ENCODE measurements around the gene COA6.

COA6 gene, protein sequence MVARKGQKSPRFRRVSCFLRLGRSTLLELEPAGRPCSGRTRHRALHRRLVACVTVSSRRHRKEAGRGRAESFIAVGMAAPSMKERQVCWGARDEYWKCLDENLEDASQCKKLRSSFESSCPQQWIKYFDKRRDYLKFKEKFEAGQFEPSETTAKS

DNA sequence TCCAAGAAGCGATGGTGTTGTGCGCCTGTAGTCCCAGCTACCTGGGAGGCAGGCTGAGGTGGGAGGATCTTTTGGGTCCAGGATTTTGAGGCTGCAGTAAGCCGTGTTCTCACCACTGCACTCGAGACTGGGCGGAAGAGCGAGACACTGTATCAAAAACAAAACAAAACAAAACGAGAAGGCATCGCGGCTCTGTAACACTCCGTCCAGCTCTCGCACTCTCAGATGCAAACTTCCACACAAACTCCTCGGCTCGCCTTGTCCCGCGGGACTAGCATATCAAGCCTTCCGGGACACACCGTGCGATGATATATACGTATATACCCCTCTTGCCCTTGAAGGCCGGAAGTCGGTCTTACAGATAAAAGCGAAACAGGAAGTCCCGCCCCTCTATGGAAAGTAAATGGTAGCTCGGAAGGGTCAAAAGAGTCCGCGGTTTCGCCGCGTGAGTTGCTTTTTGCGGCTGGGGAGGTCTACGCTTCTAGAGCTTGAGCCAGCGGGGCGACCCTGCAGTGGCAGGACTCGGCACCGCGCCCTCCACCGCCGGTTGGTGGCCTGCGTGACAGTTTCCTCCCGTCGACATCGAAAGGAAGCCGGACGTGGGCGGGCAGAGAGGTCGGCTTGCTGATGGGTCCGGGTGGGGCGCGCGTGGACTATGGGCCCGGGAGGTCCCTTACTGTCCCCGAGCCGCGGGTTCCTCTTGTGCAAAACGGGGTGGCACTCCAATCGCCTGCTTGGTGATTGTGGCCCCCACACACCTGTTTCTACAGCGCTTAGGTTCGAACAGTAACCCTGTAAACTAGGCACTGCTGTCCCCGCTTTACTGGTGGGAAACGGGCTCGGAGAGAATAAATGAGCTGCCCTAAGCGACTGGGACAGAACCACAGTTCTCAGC, at the start of gene COA6:
COA6 (plus strand) TSS at position 393 of the 895 bp plus-strand sequence; CDS start at position 404, 11 bp downstream.
- TF ChIP-seq, protein P1, sequence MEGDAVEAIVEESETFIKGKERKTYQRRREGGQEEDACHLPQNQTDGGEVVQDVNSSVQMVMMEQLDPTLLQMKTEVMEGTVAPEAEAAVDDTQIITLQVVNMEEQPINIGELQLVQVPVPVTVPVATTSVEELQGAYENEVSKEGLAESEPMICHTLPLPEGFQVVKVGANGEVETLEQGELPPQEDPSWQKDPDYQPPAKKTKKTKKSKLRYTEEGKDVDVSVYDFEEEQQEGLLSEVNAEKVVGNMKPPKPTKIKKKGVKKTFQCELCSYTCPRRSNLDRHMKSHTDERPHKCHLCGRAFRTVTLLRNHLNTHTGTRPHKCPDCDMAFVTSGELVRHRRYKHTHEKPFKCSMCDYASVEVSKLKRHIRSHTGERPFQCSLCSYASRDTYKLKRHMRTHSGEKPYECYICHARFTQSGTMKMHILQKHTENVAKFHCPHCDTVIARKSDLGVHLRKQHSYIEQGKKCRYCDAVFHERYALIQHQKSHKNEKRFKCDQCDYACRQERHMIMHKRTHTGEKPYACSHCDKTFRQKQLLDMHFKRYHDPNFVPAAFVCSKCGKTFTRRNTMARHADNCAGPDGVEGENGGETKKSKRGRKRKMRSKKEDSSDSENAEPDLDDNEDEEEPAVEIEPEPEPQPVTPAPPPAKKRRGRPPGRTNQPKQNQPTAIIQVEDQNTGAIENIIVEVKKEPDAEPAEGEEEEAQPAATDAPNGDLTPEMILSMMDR (IDR thresholded peaks at IDR 0.05; ENCODE audit: insufficient read depth, missing control alignments): no peak
- FAIRE-seq: peak; percentile 81
- peak; percentile 79 for DNase-seq (ENCODE audit: insufficient read length, low spot score)

DNA sequence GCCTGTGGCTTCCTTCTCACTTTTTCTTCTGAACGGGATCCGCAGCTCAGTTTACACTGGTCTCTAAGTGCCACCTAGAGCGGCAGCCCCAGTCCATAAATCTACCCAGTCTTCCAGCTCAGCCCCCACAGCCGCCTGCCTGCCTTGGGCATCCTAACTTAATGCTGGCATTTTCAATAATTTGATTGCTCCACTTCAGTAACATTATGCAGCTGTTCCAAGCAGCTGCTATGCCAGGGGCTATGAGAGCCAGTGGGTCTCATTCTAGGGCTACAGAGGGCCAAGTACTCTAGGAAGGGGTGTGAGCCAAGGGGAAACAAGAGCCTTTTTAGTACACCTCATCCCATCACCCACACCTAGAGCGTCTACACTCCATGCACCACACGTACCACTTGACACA, 48.4 kb upstream of the COA6 start:
- TF ChIP-seq, protein P1 (IDR thresholded peaks at IDR 0.05; ENCODE audit: insufficient read depth, missing control alignments): no peak
- FAIRE-seq (no peak), DNase-seq (ENCODE audit: insufficient read length, low spot score) (no peak)

DNA sequence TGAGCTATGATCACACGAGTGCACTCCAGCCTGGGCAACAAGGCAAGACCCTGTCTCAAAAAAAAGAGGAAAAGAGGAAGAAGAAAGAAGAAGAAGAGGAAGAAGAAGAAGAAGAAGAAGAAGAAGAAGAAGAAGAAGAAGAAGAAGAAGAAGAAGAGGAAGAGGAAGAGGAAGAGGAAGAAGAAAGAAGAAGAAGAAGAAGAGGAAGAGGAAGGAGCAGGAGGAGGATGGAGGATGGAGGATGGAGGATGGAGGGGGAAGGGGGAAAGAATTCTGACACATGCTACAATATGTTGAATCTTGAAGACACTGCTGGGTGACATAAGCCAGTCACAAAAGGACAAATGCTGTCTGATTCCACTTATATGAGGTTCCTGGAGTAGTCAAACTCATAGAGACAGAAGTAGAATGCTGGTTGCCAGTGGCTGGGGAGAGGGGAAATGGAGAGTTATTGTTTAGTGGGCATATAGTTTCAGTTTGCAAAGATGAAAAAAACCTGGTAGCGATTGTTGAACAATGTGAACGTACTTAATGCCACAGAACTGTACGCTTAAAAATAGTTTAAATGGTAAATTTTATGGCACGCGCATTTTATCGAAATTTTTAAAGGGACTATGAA, 47.3 kb upstream of the COA6 start:
- TF ChIP-seq, protein P1 (IDR thresholded peaks at IDR 0.05; ENCODE audit: insufficient read depth, missing control alignments): no peak
- DNase-seq (ENCODE audit: insufficient read length, low spot score) (no peak), FAIRE-seq (no peak)

DNA sequence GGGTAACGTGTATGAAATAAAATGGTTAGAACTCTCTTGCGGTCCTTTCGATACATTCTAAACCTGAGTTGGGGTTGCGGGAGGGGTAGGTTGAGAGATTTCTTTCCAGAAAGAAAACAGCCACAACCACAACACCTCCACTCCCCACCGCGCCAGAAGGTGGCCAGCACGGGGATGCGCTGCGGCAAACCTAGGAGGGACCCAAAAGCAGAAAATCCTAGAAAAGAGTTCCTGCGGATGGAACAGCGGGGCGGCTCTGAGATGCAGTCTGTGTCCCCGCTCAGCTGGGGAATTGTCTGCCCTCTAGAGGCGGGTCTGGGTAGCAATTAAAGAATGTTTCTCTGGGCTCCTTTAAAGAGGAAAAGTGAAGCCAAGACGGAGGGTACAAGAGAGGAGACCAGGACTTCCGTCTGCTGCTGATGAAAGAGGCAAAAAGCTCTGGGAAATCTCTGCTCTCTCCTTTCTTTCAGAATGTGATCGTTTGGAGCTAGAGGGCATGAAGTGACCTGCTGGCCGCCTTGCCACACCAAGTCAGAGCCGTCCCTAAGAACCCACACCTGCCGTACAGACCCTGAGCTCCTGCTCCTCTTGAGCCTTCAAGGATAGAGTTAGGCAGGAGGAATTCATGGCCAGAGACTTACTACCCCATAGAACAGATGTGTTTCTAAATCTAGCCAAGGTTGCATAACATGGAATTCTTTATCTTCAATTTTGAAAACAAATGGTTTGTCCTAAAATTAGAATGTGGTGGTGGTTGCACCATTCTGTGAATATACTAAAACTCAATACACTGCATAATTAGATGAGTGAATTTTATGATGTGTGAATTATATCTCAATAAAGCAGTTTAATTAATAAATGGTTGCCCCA, 46.5 kb upstream of the COA6 start:
- DNase-seq (ENCODE audit: insufficient read length, low spot score) (no peak), FAIRE-seq (peak; percentile 25)

DNA sequence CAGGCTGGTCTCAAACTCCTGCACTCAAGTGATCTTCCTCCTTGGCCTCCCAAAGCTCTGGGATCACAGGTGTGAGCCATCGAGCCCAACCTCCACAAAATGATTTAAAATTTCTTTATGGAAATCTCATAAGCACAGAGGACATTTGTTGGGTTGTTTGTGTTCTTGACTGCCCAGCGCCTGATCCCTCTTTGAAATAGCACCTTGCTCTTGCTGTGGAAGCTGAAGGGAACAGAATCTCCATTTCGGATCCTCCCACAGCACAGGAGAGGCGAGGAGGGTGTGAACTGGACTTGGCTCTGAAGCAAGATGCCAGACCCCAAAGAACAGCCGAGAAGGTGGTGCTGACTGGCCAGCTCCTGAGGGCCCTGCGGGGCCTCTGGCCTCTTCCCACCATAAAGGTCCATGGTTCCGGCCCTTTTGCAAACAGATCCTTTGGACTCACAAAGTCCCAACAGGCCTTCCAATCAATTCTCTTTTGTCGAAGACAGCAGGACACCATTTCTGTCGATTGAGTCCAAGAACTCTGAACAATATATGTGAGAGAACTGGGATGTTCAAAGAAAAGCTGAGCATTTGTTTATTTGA, 45.6 kb upstream of the COA6 start:
- no peak for DNase-seq (ENCODE audit: insufficient read length, low spot score)
- TF ChIP-seq, protein P1 (IDR thresholded peaks at IDR 0.05; ENCODE audit: insufficient read depth, missing control alignments): no peak
- FAIRE-seq: no peak

More for the DNA sequence above, 46.5 kb upstream of the COA6 start:
- TF ChIP-seq, protein P1 (IDR thresholded peaks at IDR 0.05; ENCODE audit: insufficient read depth, missing control alignments): peak; percentile 93

DNA sequence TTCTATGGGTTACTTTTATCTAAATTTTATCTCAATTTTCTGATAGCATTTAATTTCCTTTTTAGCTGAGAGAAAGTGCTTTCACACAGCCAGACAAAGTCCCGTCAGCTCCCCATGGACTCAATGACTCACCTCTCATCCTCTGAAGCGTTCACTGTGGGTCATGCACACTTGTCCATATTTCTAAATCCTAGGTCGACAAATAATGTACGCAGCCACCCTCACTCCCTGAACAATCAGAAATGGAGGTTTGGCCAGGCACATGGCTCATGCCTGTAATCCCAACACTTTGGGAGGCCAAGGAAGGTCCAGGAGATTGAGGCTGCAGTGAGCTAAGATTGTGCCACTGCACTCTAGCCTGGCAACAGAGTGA, 42.4 kb upstream of the COA6 start:
- DNase-seq (ENCODE audit: insufficient read length, low spot score): no peak
- TF ChIP-seq, protein P1 (IDR thresholded peaks at IDR 0.05; ENCODE audit: insufficient read depth, missing control alignments): no peak
- no peak for FAIRE-seq
